ENCODE measurements around the gene NF1. TPM values are rescaled to one million over a fixed set of nuclear protein-coding genes. Genes with fewer than 3 reads are reported as not detected.
"Not testable (repeated sequence)": the region's sequence is repeated elsewhere in the genome, so short reads cannot be mapped to it uniquely, and the experiment has no call there.

NF1 gene
- total RNA-seq, 1 donor from 2014 or later: 53.1 TPM

DNA sequence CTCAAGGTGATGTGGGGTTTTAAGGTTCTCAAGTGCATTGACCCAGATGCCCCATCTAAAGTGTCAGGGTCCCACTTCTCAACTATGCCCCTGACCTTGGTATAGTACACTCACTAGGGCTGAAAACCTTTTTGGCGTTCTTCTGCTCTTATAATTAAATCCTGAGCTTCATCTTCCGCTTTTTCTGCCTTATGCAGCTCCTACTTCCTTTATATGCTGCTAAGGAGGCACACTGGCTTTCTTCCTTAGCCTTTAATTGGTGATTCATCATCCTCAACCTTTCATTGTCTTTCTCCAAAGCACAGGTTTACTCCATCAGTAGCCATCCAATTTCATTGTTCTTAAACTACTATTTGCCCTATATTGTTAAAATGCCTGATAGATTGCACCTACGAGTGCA, 5.3 kb upstream of the NF1 start:
- Histone ChIP-seq H3K9me3 (no peaks in the 10 kb centered on the region), H3K4me1 (peaks cover 6% of the 10 kb centered on the region), H3K27me3 (ENCODE audit: low read depth) (no peaks in the 10 kb centered on the region), H3K4me3 (no peak overlapping the region), H3K36me3 (no peaks in the 10 kb centered on the region), H3K27ac (no peak overlapping the region)
- DNase-seq (no peak), ATAC-seq (no peak)
- intact Hi-C loops (cut with DNase I): no loop called here
- TF ChIP-seq, protein P1, sequence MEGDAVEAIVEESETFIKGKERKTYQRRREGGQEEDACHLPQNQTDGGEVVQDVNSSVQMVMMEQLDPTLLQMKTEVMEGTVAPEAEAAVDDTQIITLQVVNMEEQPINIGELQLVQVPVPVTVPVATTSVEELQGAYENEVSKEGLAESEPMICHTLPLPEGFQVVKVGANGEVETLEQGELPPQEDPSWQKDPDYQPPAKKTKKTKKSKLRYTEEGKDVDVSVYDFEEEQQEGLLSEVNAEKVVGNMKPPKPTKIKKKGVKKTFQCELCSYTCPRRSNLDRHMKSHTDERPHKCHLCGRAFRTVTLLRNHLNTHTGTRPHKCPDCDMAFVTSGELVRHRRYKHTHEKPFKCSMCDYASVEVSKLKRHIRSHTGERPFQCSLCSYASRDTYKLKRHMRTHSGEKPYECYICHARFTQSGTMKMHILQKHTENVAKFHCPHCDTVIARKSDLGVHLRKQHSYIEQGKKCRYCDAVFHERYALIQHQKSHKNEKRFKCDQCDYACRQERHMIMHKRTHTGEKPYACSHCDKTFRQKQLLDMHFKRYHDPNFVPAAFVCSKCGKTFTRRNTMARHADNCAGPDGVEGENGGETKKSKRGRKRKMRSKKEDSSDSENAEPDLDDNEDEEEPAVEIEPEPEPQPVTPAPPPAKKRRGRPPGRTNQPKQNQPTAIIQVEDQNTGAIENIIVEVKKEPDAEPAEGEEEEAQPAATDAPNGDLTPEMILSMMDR (IDR thresholded peaks at IDR 0.05): no peak

DNA sequence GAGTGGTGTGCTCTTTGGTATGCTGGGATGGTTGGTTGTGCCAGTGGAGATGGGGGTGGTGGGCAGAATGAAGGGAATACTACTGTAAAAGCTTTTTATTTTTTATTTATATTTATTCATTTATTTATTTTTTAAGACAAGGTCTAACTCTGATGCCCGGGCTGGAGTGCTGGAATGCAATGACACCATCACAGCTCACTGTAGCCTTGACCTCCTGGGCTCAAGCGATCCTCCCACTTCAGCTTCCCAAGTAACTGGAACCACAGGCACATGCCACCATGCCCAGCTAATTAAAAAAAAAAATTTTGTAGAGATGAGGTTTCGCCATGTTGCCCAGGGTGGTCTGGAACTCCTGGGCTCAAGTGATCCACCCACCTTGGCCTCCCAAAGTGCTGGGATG, 4.1 kb upstream of the NF1 start:
- H3K36me3 ChIP-seq; ATAC-seq; intact Hi-C loops (cut with DNase I); DNase-seq; H3K4me1 ChIP-seq; H3K9me3 ChIP-seq; H3K27ac ChIP-seq; H3K27me3 ChIP-seq (ENCODE audit: low read depth); H3K4me3 ChIP-seq: not testable (repeated sequence)

DNA sequence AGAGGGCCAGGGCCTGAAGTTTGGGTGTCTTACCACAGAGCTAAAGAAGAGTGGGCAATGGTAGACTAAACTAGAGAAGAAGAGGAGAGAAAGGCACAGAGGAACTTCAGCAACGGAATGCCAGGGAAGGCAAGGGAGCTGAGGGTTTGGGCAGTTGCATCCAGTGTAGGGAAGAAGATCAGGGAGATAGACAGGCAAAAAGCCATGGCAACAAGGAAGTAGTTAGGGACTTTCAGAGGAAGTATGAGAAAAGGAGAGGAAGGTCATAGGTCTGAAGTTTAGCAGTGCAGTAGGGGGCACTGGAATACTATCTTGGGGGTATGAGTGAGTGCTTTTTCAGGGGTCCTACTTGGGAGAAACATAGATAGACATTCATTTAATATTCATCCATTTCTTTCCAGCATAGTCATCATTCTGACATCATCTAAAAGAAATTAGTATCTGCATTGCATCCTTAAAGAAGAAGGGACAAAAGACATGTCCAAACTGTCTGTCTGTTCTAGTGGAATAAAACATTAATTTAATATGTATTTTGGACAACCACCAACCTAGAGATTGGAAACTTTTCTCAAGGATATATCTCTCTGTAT, 2.2 kb upstream of the NF1 start:
- TF ChIP-seq, protein P1 (IDR thresholded peaks at IDR 0.05): no peak
- peaks cover 13% of the 10 kb centered on the region for H3K4me1 ChIP-seq

DNA sequence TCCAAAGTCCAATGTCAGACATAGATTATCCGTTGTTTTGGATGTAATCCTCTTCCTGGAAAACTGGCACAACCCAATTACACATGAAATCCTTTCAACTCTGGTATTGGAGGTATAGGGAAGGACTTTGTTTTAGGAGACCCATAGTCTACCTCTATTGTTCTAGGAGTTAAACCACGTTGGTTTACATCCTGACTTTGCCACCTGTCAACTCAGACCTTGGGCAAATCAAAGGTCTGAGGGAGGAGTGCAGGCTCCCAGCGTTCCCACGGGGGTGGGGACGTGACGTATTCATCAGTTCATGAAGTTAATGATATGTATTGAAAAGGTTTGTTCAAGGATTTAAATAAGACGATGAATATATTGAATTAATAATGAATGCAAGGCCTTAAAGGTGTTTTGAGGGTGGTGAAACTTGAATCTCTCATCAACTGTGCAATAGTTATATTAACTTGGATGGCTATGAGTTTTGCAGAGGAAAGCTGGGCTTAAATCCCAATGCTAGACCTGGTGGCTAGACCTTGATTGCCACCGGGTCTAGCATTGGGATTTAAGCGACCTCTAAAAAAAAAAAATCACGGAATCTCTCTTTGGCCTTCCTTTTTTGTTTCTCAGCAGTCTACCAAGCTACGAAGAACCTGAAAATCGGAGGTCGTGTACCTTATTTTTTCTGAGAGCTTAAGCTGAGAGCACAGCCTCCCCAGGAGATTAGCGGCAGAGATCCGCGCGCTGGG, 744 bp upstream of the NF1 start:
- Histone ChIP-seq H3K4me1 (peaks cover 13% of the 10 kb centered on the region), H3K9me3 (no peaks in the 10 kb centered on the region), H3K4me3 (peak overlapping the region; percentile 81), H3K27ac (peak overlapping the region; percentile 91), H3K36me3 (no peaks in the 10 kb centered on the region), H3K27me3 (ENCODE audit: low read depth) (no peaks in the 10 kb centered on the region)
- intact Hi-C loops (cut with DNase I): no loop called here
- TF ChIP-seq, protein P1 (IDR thresholded peaks at IDR 0.05): no peak
- ATAC-seq (no peak), DNase-seq (no peak)

More for the DNA sequence above, 2.2 kb upstream of the NF1 start:
- intact Hi-C loops (cut with DNase I): no loop called here
- Histone ChIP-seq H3K27me3 (ENCODE audit: low read depth) (no peaks in the 10 kb centered on the region), H3K9me3 (no peaks in the 10 kb centered on the region), H3K4me3 (no peak overlapping the region), H3K36me3 (no peaks in the 10 kb centered on the region), H3K27ac (no peak overlapping the region)
- ATAC-seq: no peak
- no peak for DNase-seq

DNA sequence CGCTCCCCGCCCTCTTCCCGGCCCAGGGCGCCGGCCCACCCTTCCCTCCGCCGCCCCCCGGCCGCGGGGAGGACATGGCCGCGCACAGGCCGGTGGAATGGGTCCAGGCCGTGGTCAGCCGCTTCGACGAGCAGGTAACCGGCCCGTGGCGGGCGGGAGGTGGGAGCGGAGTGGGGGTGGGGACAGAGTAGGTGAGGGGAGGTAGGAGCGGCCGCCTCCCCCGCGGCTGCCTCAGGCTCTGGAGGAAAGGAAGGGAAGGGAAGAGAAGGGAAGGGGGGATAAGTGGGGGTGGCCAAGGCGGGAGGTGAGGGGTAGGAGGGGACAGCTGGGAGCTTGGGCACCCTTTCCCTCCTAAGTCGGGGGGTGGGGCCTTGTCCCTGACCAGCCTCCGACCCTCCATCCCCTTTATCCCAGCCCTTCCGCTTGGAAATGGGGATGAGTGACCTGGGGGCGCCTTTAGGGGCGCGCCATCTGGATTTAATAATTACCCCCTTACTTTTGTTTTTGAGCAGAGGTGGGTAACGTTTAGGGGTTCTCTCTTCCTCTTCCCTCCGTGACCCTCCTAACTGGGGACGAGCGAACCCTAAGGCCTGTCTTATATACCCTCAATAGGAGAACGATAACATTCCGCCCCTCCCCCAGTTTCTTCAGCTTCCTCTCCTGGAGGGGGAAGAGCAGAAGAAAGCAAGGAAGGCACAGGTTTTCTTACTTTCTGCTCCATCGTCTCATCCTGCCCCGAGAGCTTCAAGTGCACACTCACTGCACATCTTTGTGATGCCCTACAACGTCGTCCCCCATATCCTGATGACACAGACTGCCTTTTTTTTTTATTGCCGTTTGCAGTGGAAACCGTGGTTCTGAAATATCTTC, 694 bp downstream of the NF1 start:
- Histone ChIP-seq H3K27me3 (ENCODE audit: low read depth) (no peaks in the 10 kb centered on the region), H3K36me3 (no peaks in the 10 kb centered on the region), H3K9me3 (no peaks in the 10 kb centered on the region), H3K4me1 (peaks cover 15% of the 10 kb centered on the region), H3K4me3 (peak overlapping the region; percentile 81), H3K27ac (peak overlapping the region; percentile 91)
- ATAC-seq: peak; percentile 68 to 69
- peak; percentile 67 for DNase-seq
- intact Hi-C loops (cut with DNase I): no loop called here
- TF ChIP-seq, protein P1 (IDR thresholded peaks at IDR 0.05): no peak

Measured in lower lobe of right lung (tissue), 2 donors.